Body of pancreas (tissue), 4 donors: ENCODE results near the gene DNAH2. TPM values are rescaled to one million over a fixed set of nuclear protein-coding genes. Genes with fewer than 3 reads are reported as not detected.

Experiments used
- ATAC-seq: fragments of 150-250 bp; one replicate; pipeline ENCODE4 v1.9.1; 2016
- DNase-seq, 4 donors: peaks; one replicate each; pipeline ENCODE4 v3.0.0-alpha.2; 2019
- H3K27ac ChIP-seq, 4 donors: fragments of 200-600 bp; sonication (generic); 1 replicate in 3 of 4; 2 replicates in 1 of 4; pipeline versions ENCODE4 v1.5.1 to v1.6.1; 2016 to 2019; ENCODE audit warnings: mild to moderate bottlenecking in 1 of 4, mixed read lengths in 1 of 4, moderate library complexity in 1 of 4
- H3K27me3 ChIP-seq, 2 donors: fragments of 200-600 bp; sonication (generic); one replicate each; pipeline ENCODE4 v1.6.0; 2016; ENCODE audit warnings: mild to moderate bottlenecking in 1 of 2
- H3K36me3 ChIP-seq, 2 donors: fragments of 200-600 bp; sonication (generic); replicated peaks in 1 of 2; 2 replicates each; pipeline ENCODE4 v1.5.1; 2016; ENCODE audit warnings: low read depth in 2 of 2; ENCODE audit not compliant: insufficient read depth in 1 of 2
- H3K4me1 ChIP-seq: fragments of 200-600 bp; sonication (generic); one replicate; pipeline ENCODE4 v1.6.0; 2016
- H3K4me3 ChIP-seq, 2 donors: fragments of 200-600 bp; sonication (generic); 1 replicate in 1 of 2; 2 replicates in 1 of 2; pipeline ENCODE4 v1.5.1; 2016 to 2019
- H3K9me3 ChIP-seq, 3 donors: fragments of 200-600 bp; sonication (generic); 1 replicate in 2 of 3; 2 replicates in 1 of 3; pipeline ENCODE4 v1.5.1; 2016
- CTCF ChIP-seq, 7 experiments: fragments of 450-650 bp in 4 of 7; fragments of 200-600 bp in 3 of 7; sonication (generic) in 3 of 7; IDR thresholded peaks; one replicate each; pipeline ENCODE4 v1.5.1; 2016 to 2019; ENCODE audit warnings: antibody characterized with exemption in 7 of 7
- POLR2A ChIP-seq, 3 donors: fragments of 450-650 bp; IDR thresholded peaks; one replicate each; pipeline ENCODE4 v1.6.1; 2016; ENCODE audit warnings: antibody characterized with exemption in 3 of 3, mild to moderate bottlenecking in 2 of 3
- WGBS, 2 donors: methylation state at CpG; one replicate each; pipeline ENCODE4 v1.1.5; 2017; 5-methylcytosine and 5-hydroxymethylcytosine counted together
- intact Hi-C: fragments of 100-400 bp; cut with DNase I; formaldehyde crosslinking; loops from one replicate; pipeline ENCODE4 v1.15.1; 2023
- total RNA-seq, 2 donors: library from RNA; depleted of rRNA; stranded (reverse); fragments of >200 nt; gene quantifications; one replicate each; pipeline ENCODE4 v1.1.0, GENCODE V29; 2016

The DNAH2 gene
- total RNA-seq, 2 donors from 2014 or later: 0.26 to 0.66 TPM

DNA sequence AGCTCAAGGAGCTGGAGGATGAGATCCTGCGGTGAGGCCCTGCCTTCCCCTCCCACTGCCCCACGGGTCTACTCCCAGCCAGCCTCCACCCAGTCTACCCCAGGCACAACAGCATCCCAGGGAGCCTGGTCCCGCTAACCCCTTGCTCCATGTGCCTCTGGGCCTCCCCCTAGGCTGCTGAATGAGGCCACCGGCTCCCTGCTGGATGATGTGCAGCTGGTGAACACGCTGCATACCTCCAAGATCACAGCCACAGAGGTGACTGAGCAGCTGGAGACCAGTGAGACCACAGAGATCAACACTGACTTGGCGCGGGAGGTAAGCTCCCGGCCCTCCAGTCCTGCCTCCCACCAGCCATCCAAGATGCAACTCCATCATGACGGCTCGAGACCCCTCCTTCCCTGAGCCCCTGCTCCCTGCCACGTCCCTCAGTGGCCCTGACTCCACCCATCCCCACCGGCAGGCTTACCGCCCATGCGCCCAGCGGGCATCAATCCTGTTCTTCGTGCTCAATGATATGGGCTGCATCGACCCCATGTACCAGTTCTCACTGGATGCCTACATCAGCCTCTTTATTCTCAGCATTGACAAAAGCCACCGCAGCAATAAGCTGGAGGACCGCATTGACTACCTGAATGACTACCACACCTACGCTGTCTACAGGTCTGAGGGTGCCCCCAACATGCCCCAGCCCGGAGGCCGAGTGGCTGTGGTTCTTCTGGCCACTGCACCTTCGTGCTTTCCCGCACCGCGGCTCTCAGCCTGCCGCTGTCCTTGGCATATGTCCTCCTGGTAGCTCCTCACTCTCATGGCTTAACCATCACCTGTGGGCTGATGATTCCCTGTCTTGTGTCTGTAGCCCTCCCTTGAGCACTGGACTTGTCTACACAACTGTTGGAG is 101.5 kb downstream of the DNAH2 start:
- no peak overlapping the region for H3K27ac ChIP-seq
- H3K4me3 ChIP-seq: no peak overlapping the region
- TF ChIP-seq POLR2A (IDR thresholded peaks at IDR 0.05) (no peak), CTCF (IDR thresholded peaks at IDR 0.05) (no peak)
- H3K27me3 ChIP-seq: no peaks in the 10 kb centered on the region
- ATAC-seq (no peak), DNase-seq (no peak)
- H3K36me3 ChIP-seq: no peaks in the 10 kb centered on the region
- H3K4me1 ChIP-seq: no peaks in the 10 kb centered on the region
- no peaks in the 10 kb centered on the region for H3K9me3 ChIP-seq
- 81 to 85% methylated on average over 19 to 27 of the region's 27 CpGs for WGBS, 2 donors
- intact Hi-C loops: no loop called here

DNA sequence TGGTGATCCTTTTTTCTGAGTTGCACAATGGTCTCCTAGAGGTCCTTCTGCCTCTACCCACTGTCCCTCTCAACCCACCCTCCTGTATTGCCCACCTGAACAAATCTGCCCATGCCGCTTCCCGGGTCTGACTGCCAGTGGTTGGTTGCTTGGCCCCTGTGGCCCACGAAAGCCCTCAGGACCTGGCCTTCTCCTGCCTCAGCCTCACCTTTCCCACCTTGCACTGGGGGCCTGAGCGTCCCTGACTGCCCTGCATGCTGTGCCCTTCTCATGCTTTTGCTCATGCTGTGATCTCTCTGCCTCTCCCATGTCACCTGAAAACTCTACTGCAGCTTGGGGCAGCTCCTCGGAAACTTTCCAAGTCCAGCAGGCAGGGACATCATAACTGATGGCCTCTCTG is 102.7 kb downstream of the DNAH2 start:
- WGBS, 2 donors: 65 to 76% methylated on average over 5 of the region's 5 CpGs
- Histone ChIP-seq H3K27ac (no peak overlapping the region), H3K9me3 (no peaks in the 10 kb centered on the region), H3K36me3 (no peaks in the 10 kb centered on the region), H3K4me1 (peaks cover under 1% of the 10 kb centered on the region), H3K4me3 (no peak overlapping the region), H3K27me3 (no peaks in the 10 kb centered on the region)
- ATAC-seq (no peak), DNase-seq (no peak)
- intact Hi-C loops: loop anchor here (5.0 to 10.0 kb wide), 2 partner anchors 37 to 165 kb away; partner anchors contain the start of genes CYB5D1, NAA38 and TMEM88
- TF ChIP-seq CTCF (IDR thresholded peaks at IDR 0.05): no peak
- no peak for TF ChIP-seq POLR2A (IDR thresholded peaks at IDR 0.05)

DNA sequence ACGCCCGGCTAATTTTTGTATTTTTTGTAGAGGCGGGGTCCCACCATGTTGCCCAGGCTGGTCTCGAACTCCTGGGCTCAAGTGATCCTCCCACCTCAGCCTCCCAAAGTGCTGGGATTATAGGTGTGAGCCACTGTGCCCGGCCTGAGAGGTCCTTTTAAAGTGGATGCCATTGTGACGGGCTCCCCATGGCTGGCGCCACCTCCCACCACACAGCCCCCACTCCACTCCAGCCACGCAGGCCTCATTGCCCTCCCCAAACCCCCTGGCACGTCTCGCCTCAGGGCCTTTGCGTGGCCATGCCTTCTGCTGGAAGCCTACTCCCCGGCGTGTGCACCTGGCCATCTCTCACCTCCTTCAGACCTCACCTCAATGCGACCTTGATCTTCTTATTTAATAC is 104.6 kb downstream of the DNAH2 start:
- H3K4me1 ChIP-seq: peaks cover 10% of the 10 kb centered on the region
- TF ChIP-seq POLR2A (IDR thresholded peaks at IDR 0.05) (no peak), CTCF (IDR thresholded peaks at IDR 0.05) (no peak)
- H3K9me3 ChIP-seq: no peaks in the 10 kb centered on the region
- no peak overlapping the region for H3K27ac ChIP-seq
- intact Hi-C loops: loop anchor here (5.0 to 10.0 kb wide), 2 partner anchors 35 to 163 kb away; partner anchors contain the start of genes CYB5D1, NAA38 and TMEM88
- ATAC-seq: no peak
- no peak for DNase-seq
- no peaks in the 10 kb centered on the region for H3K27me3 ChIP-seq
- H3K36me3 ChIP-seq: no peaks in the 10 kb centered on the region
- WGBS, 2 donors: 56 to 59% methylated on average over 13 to 14 of the region's 14 CpGs
- no peak overlapping the region for H3K4me3 ChIP-seq

DNA sequence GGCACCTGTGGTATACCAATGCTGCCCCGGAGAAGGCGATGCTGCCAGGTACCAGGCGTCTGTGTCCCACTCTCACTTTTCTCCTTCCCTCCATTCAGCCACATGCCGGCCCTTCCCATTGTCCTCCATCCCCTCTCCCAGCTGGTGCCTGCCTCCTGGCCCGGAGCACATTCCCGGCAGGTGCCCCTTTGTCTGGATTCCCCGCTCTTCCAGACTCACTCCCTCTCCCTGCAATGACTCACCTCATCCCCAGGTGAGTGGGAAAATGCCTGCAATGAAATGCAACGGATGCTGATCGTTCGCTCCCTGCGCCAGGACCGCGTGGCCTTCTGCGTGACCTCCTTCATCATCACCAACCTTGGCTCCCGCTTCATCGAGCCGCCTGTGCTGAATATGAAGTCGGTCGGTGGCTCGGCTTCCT is 106.0 kb downstream of the DNAH2 start:
- no peak for ATAC-seq
- intact Hi-C loops: loop anchor here (5.0 to 10.0 kb wide), 2 partner anchors 34 to 161 kb away; partner anchors contain the start of genes CYB5D1, NAA38 and TMEM88

More for the DNA sequence above, 106.0 kb downstream of the DNAH2 start:
- 81 to 84% methylated on average over 20 of the region's 20 CpGs for WGBS, 2 donors
- Histone ChIP-seq H3K9me3 (no peaks in the 10 kb centered on the region), H3K4me1 (peaks cover 10% of the 10 kb centered on the region), H3K36me3 (no peaks in the 10 kb centered on the region), H3K27me3 (no peaks in the 10 kb centered on the region), H3K4me3 (no peak overlapping the region), H3K27ac (no peak overlapping the region)
- no peak for DNase-seq
- TF ChIP-seq POLR2A (IDR thresholded peaks at IDR 0.05): no peak
- no peak for TF ChIP-seq CTCF (IDR thresholded peaks at IDR 0.05)
